GM12872 (cell line): Measurements from ENCODE around the gene SLC5A11.

ENCODE experiments used
- TF ChIP-seq, protein P1 (sequence below): IDR thresholded peaks from 3 replicates; pipeline ENCODE4 v1.5.1; 2011; ENCODE audit warnings: low read depth, mild to moderate bottlenecking, low read length, moderate library complexity; ENCODE audit not compliant: insufficient read depth

Gene SLC5A11

DNA sequence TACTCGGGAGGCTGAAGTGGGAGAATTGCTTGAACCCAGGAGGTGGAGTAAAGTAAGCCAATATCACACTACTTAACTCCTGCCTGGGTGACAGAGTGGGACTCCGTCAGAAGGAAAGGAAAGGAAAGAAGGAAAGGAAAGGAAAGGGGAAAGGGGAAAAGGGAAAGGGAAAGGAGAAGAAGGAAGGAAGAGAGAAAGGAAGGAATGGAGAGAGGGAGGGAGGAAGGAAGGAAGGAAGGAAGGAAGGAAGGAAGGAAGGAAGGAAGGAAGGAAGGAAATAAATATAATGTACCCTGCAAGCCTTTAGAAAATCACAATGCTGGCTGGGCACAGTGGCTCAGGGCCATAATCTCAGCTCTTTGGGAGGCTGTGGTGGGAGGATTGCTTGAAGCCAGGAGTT, 27.3 kb downstream of the SLC5A11 start:
- TF ChIP-seq, protein P1, sequence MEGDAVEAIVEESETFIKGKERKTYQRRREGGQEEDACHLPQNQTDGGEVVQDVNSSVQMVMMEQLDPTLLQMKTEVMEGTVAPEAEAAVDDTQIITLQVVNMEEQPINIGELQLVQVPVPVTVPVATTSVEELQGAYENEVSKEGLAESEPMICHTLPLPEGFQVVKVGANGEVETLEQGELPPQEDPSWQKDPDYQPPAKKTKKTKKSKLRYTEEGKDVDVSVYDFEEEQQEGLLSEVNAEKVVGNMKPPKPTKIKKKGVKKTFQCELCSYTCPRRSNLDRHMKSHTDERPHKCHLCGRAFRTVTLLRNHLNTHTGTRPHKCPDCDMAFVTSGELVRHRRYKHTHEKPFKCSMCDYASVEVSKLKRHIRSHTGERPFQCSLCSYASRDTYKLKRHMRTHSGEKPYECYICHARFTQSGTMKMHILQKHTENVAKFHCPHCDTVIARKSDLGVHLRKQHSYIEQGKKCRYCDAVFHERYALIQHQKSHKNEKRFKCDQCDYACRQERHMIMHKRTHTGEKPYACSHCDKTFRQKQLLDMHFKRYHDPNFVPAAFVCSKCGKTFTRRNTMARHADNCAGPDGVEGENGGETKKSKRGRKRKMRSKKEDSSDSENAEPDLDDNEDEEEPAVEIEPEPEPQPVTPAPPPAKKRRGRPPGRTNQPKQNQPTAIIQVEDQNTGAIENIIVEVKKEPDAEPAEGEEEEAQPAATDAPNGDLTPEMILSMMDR: no peak

GRCh38 chr16:24875466-24875865, 29.7 kb downstream of the SLC5A11 start:
- TF ChIP-seq, protein P1: no peak

GRCh38 chr16:24876231-24876630, 30.5 kb downstream of the SLC5A11 start:
- TF ChIP-seq, protein P1: no peak

- TF ChIP-seq, protein P1: no peak
These were observed 33.9 kb downstream of the SLC5A11 start for GRCh38 chr16:24879684-24880083.

GRCh38 chr16:24883714-24884151, 38.0 kb downstream of the SLC5A11 start:
- TF ChIP-seq, protein P1: no peak

- TF ChIP-seq, protein P1: no peak
These were observed 41.7 kb downstream of the SLC5A11 start for GRCh38 chr16:24887472-24887871.

DNA sequence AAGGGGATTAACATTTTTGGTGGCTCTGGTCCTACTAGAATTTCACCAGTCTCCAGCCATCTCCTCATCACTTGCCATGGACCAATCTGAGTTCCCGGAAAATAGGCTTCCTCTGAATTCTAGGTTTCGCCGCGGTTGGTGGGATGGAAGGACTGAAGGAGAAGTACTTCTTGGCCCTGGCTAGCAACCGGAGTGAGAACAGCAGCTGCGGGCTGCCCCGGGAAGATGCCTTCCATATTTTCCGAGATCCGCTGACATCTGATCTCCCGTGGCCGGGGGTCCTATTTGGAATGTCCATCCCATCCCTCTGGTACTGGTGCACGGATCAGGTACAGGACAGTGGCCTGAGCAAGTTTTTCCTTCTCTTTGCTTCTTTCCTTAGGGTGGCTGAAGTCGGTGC, 45.0 kb downstream of the SLC5A11 start:
- TF ChIP-seq, protein P1: no peak

DNA sequence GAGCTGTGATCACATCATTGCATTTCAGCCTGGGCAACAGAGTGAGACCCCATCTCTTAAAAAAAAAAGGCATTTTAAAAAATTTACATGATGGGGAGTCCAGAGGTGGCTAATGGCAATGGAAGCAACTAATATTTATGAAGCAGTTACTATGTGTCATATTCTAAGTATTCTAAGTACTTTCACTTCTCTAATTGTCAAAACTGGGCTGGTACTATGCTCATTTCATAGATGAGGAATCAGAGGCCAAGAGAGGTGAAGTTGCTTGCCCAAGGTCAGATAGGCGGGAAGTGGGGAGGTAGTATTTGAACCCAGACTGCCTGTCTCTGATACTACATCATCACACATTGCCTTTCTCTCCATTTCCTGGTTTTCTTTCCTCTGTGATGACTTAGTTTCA, 50.7 kb downstream of the SLC5A11 start:
- TF ChIP-seq, protein P1: no peak
